Liver (tissue), 3 donors: ENCODE measurements around the gene RASGRP3.

Experiments used
- EGR1 ChIP-seq, 2 donors: IDR thresholded peaks; 2 replicates each; pipeline ENCODE4 v1.6.1; 2016 to 2018; ENCODE audit warnings: antibody characterized with exemption in 2 of 2, low read depth in 2 of 2
- FOXA1 ChIP-seq: IDR thresholded peaks from 2 replicates; pipeline ENCODE4 v1.6.1; 2016; ENCODE audit warnings: antibody characterized with exemption
- GABPA ChIP-seq, 2 donors: IDR thresholded peaks in 1 of 2; conservative IDR thresholded peaks in 1 of 2; 2 replicates each; pipeline ENCODE4 v1.6.1; 2016; ENCODE audit warnings: antibody characterized with exemption in 2 of 2, mild to moderate bottlenecking in 1 of 2, moderate library complexity in 1 of 2
- HNF4G ChIP-seq: IDR thresholded peaks from 2 replicates; pipeline ENCODE4 v1.6.1; 2016; ENCODE audit warnings: antibody characterized with exemption
- JUND ChIP-seq, 2 donors: IDR thresholded peaks; 2 replicates each; pipeline ENCODE4 v1.6.1; 2016; ENCODE audit warnings: antibody characterized with exemption in 2 of 2
- RAD21 ChIP-seq, 2 donors: IDR thresholded peaks; 2 replicates each; pipeline ENCODE4 v1.6.1; 2016; ENCODE audit warnings: antibody characterized with exemption in 2 of 2, mild to moderate bottlenecking in 2 of 2
- RXRA ChIP-seq, 2 donors: IDR thresholded peaks; 2 replicates each; pipeline ENCODE4 v1.6.1; 2017 to 2018; ENCODE audit warnings: antibody characterized with exemption in 2 of 2, mild to moderate bottlenecking in 1 of 2
- TAF1 ChIP-seq: conservative IDR thresholded peaks from 2 replicates; pipeline ENCODE4 v1.6.1; 2016; ENCODE audit warnings: antibody characterized with exemption, mild to moderate bottlenecking
- YY1 ChIP-seq: IDR thresholded peaks from 2 replicates; pipeline ENCODE4 v1.6.1; 2016; ENCODE audit warnings: antibody characterized with exemption, mild to moderate bottlenecking
- TF ChIP-seq, protein P1 (sequence below): fragments of 150-350 bp; IDR thresholded peaks from 2 replicates; pipeline ENCODE4 v1.5.1; 2017; ENCODE audit warnings: improper control_type of control experiment, low read depth, low read length; ENCODE audit not compliant: missing input control
- TF ChIP-seq, protein P2 (sequence below): IDR thresholded peaks from 2 replicates; pipeline ENCODE4 v1.6.1; 2016; ENCODE audit warnings: antibody characterized with exemption
- TF ChIP-seq, protein P3 (sequence below): IDR thresholded peaks from 2 replicates; pipeline ENCODE4 v1.6.1; 2016; ENCODE audit warnings: antibody characterized with exemption
- TF ChIP-seq, protein P4 (sequence below): IDR thresholded peaks from 2 replicates; pipeline ENCODE4 v1.6.1; 2016; ENCODE audit warnings: antibody characterized with exemption, mild to moderate bottlenecking
- TF ChIP-seq, protein P5 (sequence below): IDR thresholded peaks from 2 replicates; pipeline ENCODE4 v1.6.1; 2016; ENCODE audit warnings: antibody characterized with exemption
- donor health status: healthy.
- donor health status: healthy.

DNA sequence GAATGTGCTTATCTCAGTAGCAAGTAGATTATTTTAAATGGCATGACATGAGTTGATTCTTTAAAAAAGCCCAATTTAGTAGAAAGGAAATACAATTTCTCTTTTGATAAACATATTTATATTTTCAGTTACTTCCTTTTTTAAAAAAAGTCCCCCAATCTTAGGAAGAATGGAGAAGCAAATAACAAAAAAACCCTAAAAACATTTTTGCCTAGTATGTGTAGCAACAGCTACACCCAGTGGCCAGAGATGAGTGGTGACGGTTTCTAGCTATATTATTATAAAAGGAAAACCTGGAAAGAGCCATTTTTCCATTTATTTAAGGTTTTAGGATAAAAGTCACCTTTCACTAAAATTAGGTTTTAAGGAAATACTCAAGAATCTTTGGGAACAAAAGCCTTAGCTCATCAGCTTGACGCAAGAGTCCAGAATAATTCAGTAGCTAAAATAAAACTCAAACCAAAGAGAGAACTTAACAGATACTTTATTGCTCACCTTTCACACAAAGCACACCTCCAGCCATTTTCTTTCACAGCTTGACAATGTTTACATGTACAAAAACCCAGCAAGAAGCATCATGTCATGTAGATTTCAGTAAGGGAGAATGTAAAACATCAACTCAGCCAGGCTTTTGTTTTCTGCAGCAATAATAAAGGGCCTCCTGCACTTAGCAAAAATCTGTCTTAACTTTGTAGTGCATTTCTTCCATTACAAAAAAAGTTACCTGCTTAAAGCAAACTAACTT is 106.9 kb downstream of the RASGRP3 start:
- TF ChIP-seq, protein P1, sequence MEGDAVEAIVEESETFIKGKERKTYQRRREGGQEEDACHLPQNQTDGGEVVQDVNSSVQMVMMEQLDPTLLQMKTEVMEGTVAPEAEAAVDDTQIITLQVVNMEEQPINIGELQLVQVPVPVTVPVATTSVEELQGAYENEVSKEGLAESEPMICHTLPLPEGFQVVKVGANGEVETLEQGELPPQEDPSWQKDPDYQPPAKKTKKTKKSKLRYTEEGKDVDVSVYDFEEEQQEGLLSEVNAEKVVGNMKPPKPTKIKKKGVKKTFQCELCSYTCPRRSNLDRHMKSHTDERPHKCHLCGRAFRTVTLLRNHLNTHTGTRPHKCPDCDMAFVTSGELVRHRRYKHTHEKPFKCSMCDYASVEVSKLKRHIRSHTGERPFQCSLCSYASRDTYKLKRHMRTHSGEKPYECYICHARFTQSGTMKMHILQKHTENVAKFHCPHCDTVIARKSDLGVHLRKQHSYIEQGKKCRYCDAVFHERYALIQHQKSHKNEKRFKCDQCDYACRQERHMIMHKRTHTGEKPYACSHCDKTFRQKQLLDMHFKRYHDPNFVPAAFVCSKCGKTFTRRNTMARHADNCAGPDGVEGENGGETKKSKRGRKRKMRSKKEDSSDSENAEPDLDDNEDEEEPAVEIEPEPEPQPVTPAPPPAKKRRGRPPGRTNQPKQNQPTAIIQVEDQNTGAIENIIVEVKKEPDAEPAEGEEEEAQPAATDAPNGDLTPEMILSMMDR, result peak; percentile 79
- peak; percentile 92 to 96 for TF ChIP-seq RAD21 (IDR thresholded peaks at IDR 0.05)
- no peak for TF ChIP-seq EGR1 (IDR thresholded peaks at IDR 0.05; ENCODE audit: low read depth in 2 of 2)
- no peak for TF ChIP-seq TAF1
- TF ChIP-seq, protein P2, sequence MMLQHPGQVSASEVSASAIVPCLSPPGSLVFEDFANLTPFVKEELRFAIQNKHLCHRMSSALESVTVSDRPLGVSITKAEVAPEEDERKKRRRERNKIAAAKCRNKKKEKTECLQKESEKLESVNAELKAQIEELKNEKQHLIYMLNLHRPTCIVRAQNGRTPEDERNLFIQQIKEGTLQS, result no peak
- no peak for TF ChIP-seq YY1
- TF ChIP-seq RXRA (IDR thresholded peaks at IDR 0.05), result no peak
- no peak for TF ChIP-seq JUND (IDR thresholded peaks at IDR 0.05)
- no peak for TF ChIP-seq GABPA (IDR thresholded peaks at IDR 0.05 in 1 of 2, conservative IDR thresholded peaks at IDR 0.05 in 1 of 2)
- TF ChIP-seq, protein P3, sequence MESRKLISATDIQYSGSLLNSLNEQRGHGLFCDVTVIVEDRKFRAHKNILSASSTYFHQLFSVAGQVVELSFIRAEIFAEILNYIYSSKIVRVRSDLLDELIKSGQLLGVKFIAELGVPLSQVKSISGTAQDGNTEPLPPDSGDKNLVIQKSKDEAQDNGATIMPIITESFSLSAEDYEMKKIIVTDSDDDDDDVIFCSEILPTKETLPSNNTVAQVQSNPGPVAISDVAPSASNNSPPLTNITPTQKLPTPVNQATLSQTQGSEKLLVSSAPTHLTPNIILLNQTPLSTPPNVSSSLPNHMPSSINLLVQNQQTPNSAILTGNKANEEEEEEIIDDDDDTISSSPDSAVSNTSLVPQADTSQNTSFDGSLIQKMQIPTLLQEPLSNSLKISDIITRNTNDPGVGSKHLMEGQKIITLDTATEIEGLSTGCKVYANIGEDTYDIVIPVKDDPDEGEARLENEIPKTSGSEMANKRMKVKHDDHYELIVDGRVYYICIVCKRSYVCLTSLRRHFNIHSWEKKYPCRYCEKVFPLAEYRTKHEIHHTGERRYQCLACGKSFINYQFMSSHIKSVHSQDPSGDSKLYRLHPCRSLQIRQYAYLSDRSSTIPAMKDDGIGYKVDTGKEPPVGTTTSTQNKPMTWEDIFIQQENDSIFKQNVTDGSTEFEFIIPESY, result no peak
- TF ChIP-seq, protein P4, sequence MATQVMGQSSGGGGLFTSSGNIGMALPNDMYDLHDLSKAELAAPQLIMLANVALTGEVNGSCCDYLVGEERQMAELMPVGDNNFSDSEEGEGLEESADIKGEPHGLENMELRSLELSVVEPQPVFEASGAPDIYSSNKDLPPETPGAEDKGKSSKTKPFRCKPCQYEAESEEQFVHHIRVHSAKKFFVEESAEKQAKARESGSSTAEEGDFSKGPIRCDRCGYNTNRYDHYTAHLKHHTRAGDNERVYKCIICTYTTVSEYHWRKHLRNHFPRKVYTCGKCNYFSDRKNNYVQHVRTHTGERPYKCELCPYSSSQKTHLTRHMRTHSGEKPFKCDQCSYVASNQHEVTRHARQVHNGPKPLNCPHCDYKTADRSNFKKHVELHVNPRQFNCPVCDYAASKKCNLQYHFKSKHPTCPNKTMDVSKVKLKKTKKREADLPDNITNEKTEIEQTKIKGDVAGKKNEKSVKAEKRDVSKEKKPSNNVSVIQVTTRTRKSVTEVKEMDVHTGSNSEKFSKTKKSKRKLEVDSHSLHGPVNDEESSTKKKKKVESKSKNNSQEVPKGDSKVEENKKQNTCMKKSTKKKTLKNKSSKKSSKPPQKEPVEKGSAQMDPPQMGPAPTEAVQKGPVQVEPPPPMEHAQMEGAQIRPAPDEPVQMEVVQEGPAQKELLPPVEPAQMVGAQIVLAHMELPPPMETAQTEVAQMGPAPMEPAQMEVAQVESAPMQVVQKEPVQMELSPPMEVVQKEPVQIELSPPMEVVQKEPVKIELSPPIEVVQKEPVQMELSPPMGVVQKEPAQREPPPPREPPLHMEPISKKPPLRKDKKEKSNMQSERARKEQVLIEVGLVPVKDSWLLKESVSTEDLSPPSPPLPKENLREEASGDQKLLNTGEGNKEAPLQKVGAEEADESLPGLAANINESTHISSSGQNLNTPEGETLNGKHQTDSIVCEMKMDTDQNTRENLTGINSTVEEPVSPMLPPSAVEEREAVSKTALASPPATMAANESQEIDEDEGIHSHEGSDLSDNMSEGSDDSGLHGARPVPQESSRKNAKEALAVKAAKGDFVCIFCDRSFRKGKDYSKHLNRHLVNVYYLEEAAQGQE, result no peak
- TF ChIP-seq, protein P5, sequence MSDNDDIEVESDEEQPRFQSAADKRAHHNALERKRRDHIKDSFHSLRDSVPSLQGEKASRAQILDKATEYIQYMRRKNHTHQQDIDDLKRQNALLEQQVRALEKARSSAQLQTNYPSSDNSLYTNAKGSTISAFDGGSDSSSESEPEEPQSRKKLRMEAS, result no peak
- TF ChIP-seq FOXA1, result no peak
- no peak for TF ChIP-seq HNF4G
